D721Med (cell line): ENCODE results near the gene HTR3D.

Source experiments
- DNase-seq: peaks from one replicate; pipeline ENCODE4 v3.0.0; 2011; ENCODE audit warnings: low spot score; ENCODE audit not compliant: insufficient read length
- FAIRE-seq: peaks from 2 replicates; lab custom pipeline; 2011; peaks lifted over from hg19 to GRCh38; lab: Jason Lieb, UNC
- CTCF ChIP-seq: IDR thresholded peaks from 2 replicates; pipeline ENCODE4 v1.5.1; 2012; ENCODE audit warnings: mild to moderate bottlenecking, control low read depth; ENCODE audit not compliant: insufficient read depth; ENCODE audit errors: missing control alignments

The HTR3D gene

GRCh38 chr3:184031187-184031792, at the start of gene HTR3D:
Gene HTR3D (plus strand): TSS chr3:184031742. CDS start chr3:184031742, 0 bp downstream.
- no peak for FAIRE-seq
- TF ChIP-seq CTCF, result no peak
- DNase-seq, result no peak

GRCh38 chr3:183981990-183982644, 49.4 kb upstream of the HTR3D start:
- FAIRE-seq (no peak), DNase-seq (no peak)
- no peak for TF ChIP-seq CTCF

- no peak for TF ChIP-seq CTCF
- FAIRE-seq, result no peak
Observed at GRCh38 chr3:183984127-183984740, 47.3 kb upstream of the HTR3D start.

GRCh38 chr3:183984749-183985729, 46.5 kb upstream of the HTR3D start:
- DNase-seq (no peak), FAIRE-seq (no peak)
- no peak for TF ChIP-seq CTCF

More at GRCh38 chr3:183984127-183984740, 47.3 kb upstream of the HTR3D start:
- no peak for DNase-seq

GRCh38 chr3:183987000-183987600, 44.4 kb upstream of the HTR3D start:
- TF ChIP-seq CTCF, result no peak
- no peak for DNase-seq
- no peak for FAIRE-seq

- DNase-seq (no peak), FAIRE-seq (no peak)
- no peak for TF ChIP-seq CTCF
Observed at GRCh38 chr3:183988216-183988790, 43.2 kb upstream of the HTR3D start.
